Skeletal muscle satellite cell (primary cell): ENCODE results near the gene AKR1C2. TPM values are rescaled to one million over a fixed set of nuclear protein-coding genes. Genes with fewer than 3 reads are reported as not detected.
"Not testable (repeated sequence)": the region's sequence is repeated elsewhere in the genome, so short reads cannot be mapped to it uniquely, and the experiment has no call there.

Experiments used
- H3K27me3 ChIP-seq: 2 replicates; pipeline ENCODE4 v1.7.0; 2013; ENCODE audit warnings: low read length; ENCODE audit not compliant: control insufficient read depth, insufficient read depth
- H3K36me3 ChIP-seq: 2 replicates; pipeline ENCODE4 v1.7.0; 2013; ENCODE audit warnings: mild to moderate bottlenecking, control low read depth, low read length; ENCODE audit not compliant: insufficient read depth
- H3K4me1 ChIP-seq: 2 replicates; pipeline ENCODE4 v1.7.0; 2013; ENCODE audit warnings: low read length; ENCODE audit not compliant: control insufficient read depth, insufficient read depth
- H3K4me2 ChIP-seq: 2 replicates; pipeline ENCODE4 v1.7.0; 2013; ENCODE audit warnings: mild to moderate bottlenecking, low read length
- H3K4me3 ChIP-seq: 2 replicates; pipeline ENCODE4 v1.7.0; 2013; ENCODE audit warnings: low read length
- H3K9ac ChIP-seq: 2 replicates; pipeline ENCODE4 v1.7.0; 2013; ENCODE audit warnings: mild to moderate bottlenecking, low read depth, low read length, moderate library complexity
- H3K9me3 ChIP-seq: replicated peaks from 2 replicates; pipeline ENCODE4 v1.7.0; 2013; ENCODE audit warnings: mild to moderate bottlenecking, control low read depth, low read length
- total RNA-seq: library from RNA; depleted of rRNA; stranded (reverse); fragments of >200 nt; gene quantifications from 2 replicates; pipeline ENCODE4 v1.2.3, GENCODE V29; 2012; rRNA removed

AKR1C2 gene
- 60.6 and 92.0 TPM in 2 replicates for total RNA-seq

DNA sequence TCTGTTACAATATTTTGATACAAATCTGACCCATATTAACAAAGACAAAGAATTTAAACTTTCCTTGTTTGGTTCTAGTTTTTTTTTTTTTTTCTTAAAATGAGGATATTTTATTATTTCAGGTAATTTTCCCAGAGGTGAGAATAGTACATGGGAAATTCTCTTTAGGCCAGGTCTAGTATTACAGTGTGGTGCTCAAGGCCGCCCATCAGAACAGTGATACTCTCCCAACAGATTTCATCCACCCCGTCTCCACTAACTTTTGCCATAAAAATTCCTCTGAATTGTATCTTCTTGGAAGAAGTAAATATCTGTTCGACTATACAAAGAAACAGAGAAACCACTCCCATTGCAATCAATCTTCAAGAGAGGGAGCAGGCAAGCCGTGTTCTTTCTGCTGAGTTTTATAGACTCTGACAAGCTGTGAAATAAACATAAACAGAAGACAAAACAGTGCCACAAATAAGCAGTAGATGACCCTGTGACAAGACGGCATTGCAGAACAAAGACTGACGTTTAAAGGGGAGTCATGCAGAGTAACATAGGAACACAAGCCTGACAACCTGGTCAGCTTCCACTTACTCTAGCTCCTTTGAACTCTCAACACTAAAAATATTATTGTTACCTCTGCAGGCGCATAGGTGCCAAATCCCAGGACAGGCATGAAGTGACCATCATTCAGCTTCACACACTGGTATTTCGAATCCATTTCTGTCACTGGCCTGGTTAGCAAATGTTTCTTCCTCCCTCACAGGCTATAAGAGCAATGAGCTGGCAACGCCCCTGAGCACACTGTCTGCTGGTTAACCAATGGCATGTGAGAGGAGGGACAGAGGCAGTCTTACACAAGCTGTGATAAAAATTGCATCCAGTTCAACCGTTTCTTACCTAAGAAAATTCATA lies at the start of gene AKR1C2:
Gene AKR1C2 (minus strand): TSS at position 731 of the 903 bp plus-strand sequence. CDS start 22 bp downstream, at position 709.
- not testable (repeated sequence) for H3K36me3 ChIP-seq, H3K4me1 ChIP-seq, H3K9me3 ChIP-seq, H3K27me3 ChIP-seq
- Histone ChIP-seq H3K4me2 (peak within 1 kb of the TSS; percentile 61), H3K4me3 (peak within 1 kb of the TSS; percentile 50), H3K9ac (peak within 1 kb of the TSS; percentile 52)

GRCh38 chr10:5052951-5053500 lies 49.4 kb upstream of the AKR1C2 start:
- H3K9ac ChIP-seq, H3K4me3 ChIP-seq, H3K36me3 ChIP-seq, H3K4me1 ChIP-seq, H3K4me2 ChIP-seq, H3K27me3 ChIP-seq, H3K9me3 ChIP-seq: not testable (repeated sequence)

DNA sequence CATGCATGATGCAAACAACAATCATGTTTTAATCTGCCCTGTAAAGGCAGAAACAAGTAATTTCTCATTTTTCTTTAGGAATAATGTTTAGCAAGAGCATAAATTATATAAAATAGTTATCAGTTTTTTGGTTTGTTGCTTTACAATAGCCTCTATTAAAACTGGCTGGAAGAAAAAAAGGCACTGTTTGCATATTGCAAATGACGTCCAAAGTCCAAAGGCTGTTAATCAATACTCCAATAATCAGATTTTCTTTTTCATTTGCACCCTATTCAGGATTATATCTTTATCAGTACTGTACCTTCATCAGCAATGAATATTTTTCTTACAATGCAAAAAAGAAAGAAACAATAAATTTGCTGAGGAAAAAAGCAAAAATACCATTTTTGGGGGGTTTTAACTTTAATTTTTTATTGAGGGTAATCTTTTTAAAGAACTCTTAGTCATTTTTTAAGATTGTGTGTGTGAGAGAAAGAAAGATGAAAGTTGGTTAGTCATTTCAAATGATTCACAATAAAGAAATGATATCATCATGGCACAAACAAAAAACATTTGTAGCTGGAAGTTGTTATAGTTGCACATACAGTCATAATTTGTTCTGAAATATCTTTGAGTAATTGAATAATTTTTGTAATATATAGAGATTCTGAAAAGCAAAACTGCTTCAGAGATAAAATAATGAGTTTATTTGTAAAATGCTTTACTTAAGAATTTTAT lies 44.4 kb upstream of the AKR1C2 start:
- peaks cover 17% of the 10 kb centered on the region for H3K4me1 ChIP-seq

GRCh38 chr10:5047055-5047454 lies 43.4 kb upstream of the AKR1C2 start:
- not testable (repeated sequence) for H3K9me3 ChIP-seq, H3K4me2 ChIP-seq, H3K4me3 ChIP-seq, H3K9ac ChIP-seq, H3K36me3 ChIP-seq, H3K27me3 ChIP-seq
- peaks cover 17% of the 10 kb centered on the region for H3K4me1 ChIP-seq

More for the DNA sequence above, 44.4 kb upstream of the AKR1C2 start:
- Histone ChIP-seq H3K9ac (no peak overlapping the region), H3K36me3 (no peaks in the 10 kb centered on the region), H3K9me3 (no peaks in the 10 kb centered on the region), H3K4me2 (peak overlapping the region; percentile 11), H3K4me3 (no peak overlapping the region), H3K27me3 (no peaks in the 10 kb centered on the region)

DNA sequence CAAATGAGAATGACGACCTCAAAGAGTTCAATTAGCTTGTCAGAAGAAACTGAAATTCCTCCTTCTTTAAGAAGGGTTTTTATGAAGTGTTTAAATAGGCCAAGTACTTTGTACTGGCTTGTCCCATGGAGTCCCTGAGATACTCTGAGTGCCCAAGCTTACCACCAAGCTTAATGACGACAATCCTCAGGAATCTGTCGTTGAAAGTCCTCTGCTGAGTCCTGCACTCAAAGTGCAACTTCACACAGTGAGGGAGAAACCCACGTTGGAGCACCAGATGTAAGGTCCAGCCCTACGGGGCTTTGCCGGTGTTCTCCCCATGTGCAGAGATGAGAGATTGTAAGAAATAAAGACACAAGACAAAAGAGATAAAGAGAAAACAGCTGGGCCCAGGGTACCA lies 42.8 kb upstream of the AKR1C2 start:
- H3K9me3 ChIP-seq, result no peaks in the 10 kb centered on the region
- no peak overlapping the region for H3K9ac ChIP-seq
- H3K27me3 ChIP-seq, result no peaks in the 10 kb centered on the region
- no peak overlapping the region for H3K4me2 ChIP-seq
- no peak overlapping the region for H3K4me3 ChIP-seq
- H3K36me3 ChIP-seq, result no peaks in the 10 kb centered on the region
- H3K4me1 ChIP-seq, result peaks cover 19% of the 10 kb centered on the region

DNA sequence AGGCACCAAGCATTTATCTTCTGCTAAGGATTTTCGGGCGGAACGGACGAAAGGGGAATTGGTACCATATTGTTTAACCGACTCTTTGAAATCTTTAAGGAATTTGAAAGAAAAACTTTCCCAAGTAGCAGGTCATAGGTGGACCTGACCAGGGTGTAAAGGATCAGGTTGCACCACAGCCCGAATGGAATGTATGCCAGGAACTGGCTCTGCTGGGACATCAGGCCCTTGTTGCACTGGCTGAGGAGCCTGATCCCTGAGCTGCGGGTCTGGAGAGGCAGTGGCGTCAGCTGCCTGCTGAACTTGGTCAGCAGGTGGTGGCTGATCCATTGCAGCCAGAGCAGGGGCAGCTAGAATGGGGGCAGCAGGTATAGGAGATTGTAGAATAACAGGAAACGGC lies 41.4 kb upstream of the AKR1C2 start:
- no peak overlapping the region for H3K4me3 ChIP-seq
- H3K27me3 ChIP-seq, result no peaks in the 10 kb centered on the region
- H3K36me3 ChIP-seq, result no peaks in the 10 kb centered on the region
- H3K4me1 ChIP-seq, result peaks cover 26% of the 10 kb centered on the region
- H3K4me2 ChIP-seq, result no peak overlapping the region
- H3K9me3 ChIP-seq, result no peaks in the 10 kb centered on the region
- no peak overlapping the region for H3K9ac ChIP-seq

GRCh38 chr10:5043716-5044115 lies 40.1 kb upstream of the AKR1C2 start:
- Histone ChIP-seq H3K4me1 (peaks cover 23% of the 10 kb centered on the region), H3K9me3 (no peaks in the 10 kb centered on the region), H3K36me3 (no peaks in the 10 kb centered on the region), H3K4me3 (no peak overlapping the region), H3K9ac (no peak overlapping the region), H3K27me3 (no peaks in the 10 kb centered on the region), H3K4me2 (no peak overlapping the region)

DNA sequence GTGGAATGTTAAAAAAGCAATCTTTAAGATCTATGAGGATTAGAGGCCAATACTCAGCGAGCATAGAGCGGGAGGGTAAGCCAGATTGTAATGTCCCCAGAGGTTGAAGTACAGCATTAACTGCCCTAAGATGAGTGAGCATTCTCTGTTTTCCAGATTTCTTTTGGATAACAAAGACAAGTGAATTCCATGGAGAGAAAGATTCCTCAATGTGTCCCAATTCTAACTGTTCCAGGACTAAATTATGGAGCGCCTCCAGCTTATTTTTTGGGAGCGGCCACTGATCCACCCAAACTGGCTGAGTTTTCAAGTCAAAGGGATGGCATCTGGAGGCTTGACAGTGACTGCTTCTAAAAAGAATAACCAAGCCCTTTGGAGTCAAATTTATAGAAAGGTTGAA lies 39.3 kb upstream of the AKR1C2 start:
- Histone ChIP-seq H3K4me1 (peaks cover 17% of the 10 kb centered on the region), H3K36me3 (no peaks in the 10 kb centered on the region), H3K9ac (no peak overlapping the region), H3K4me2 (no peak overlapping the region), H3K27me3 (no peaks in the 10 kb centered on the region), H3K9me3 (no peaks in the 10 kb centered on the region), H3K4me3 (no peak overlapping the region)

GRCh38 chr10:5041471-5042023 lies 37.9 kb upstream of the AKR1C2 start:
- Histone ChIP-seq H3K4me3 (no peak overlapping the region), H3K27me3 (no peaks in the 10 kb centered on the region), H3K9me3 (no peaks in the 10 kb centered on the region)

GRCh38 chr10:5040781-5041470 lies 37.3 kb upstream of the AKR1C2 start:
- H3K4me3 ChIP-seq, result no peak overlapping the region
- no peaks in the 10 kb centered on the region for H3K9me3 ChIP-seq
- H3K36me3 ChIP-seq, result no peaks in the 10 kb centered on the region
- no peaks in the 10 kb centered on the region for H3K27me3 ChIP-seq
- no peak overlapping the region for H3K9ac ChIP-seq
- H3K4me2 ChIP-seq, result no peak overlapping the region
- peaks cover 12% of the 10 kb centered on the region for H3K4me1 ChIP-seq

More at GRCh38 chr10:5041471-5042023, 37.9 kb upstream of the AKR1C2 start:
- H3K4me1 ChIP-seq, result peaks cover 12% of the 10 kb centered on the region
- H3K4me2 ChIP-seq, result no peak overlapping the region
- no peak overlapping the region for H3K9ac ChIP-seq
- H3K36me3 ChIP-seq, result no peaks in the 10 kb centered on the region
